ENCODE data around the gene TERT. TPM values are rescaled to one million over a fixed set of nuclear protein-coding genes. Genes with fewer than 3 reads are reported as not detected.

TERT gene
- total and polyA plus RNA-seq, 2 of the 13 experiments (the other 11 are each of a cell fraction or from before 2014, with no cell fraction given): 4.3 to 5.9 TPM

DNA sequence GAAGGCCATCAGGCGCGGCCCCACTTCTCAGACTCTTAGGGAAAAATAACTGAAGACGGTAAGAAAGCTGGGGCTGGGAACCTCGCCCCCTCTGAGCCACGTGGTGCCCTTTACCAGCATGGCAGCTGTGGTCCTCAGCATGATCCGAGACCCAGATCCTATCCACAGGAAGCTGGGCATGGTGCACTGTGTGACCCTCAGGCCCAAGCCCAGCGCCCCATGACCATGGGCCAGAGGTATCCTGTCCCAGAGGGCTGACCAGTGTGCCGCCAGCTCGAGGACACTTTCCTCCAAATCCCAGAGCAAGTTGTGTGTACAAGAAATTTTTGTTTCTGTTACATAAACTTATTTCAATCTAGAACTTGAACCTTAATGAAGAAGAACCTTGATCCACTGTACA is 28.1 kb downstream of the TERT start:
- ChIA-PET POLR2A (no interaction called here), CTCF (ENCODE audit: low intra/inter-chr PET ratio, low total read pairs) (no interaction called here)
- no peaks in the 10 kb centered on the region for H3K4me1 ChIP-seq (ENCODE audit: insufficient read depth, low read length)
- no peak for DNase-seq (ENCODE audit: low spot score)
- BruUV-seq (replicated peaks): no TSS peak
- H3K4me3 ChIP-seq (replicated peaks in 1 of 3; ENCODE audit: insufficient read depth in 1 of 3, low read depth in 2 of 3, low read length in 3 of 3): no peak overlapping the region
- no peaks in the 10 kb centered on the region for H3K9me3 ChIP-seq (ENCODE audit: low read length)
- no peaks in the 10 kb centered on the region for H4K20me1 ChIP-seq (ENCODE audit: insufficient read depth, low read length)
- peaks cover 1 to 11% of the 10 kb centered on the region in 2 experiments; a peak in 1 of 5 replicates for H3K27me3 ChIP-seq (ENCODE audit: control insufficient read depth in 1 of 2, insufficient read depth in 2 of 2, low read length in 2 of 2)
- no peak overlapping the region for H3K9ac ChIP-seq (ENCODE audit: insufficient read depth, low read depth, low read length)
- ATAC-seq: no peak
- H3K79me2 ChIP-seq (ENCODE audit: insufficient read depth, low read length): no peaks in the 10 kb centered on the region
- no peak overlapping the region for H3K27ac ChIP-seq (ENCODE audit: extremely low read length, insufficient read depth, low read length)
- no peak for FAIRE-seq
- H3K36me3 ChIP-seq (replicated peaks in 1 of 2; ENCODE audit: control insufficient read depth in 1 of 2, insufficient read depth in 2 of 2, low read length in 2 of 2): peaks cover 0 to 2% of the 10 kb centered on the region in 2 experiments; a peak in 1 of 5 replicates
- no peak overlapping the region for H3K4me2 ChIP-seq (ENCODE audit: low read depth, low read length)
- in situ Hi-C loops (cut with HindIII; ENCODE audit: extremely low pct_ligation_motif_present, low pct_unique_long_range_greater_than_20kb): no loop called here
- H2AFZ ChIP-seq (ENCODE audit: low read length): no peak overlapping the region
- 62% methylated on average over 8 of the region's 9 CpGs for WGBS (ENCODE audit: low lambda C conversion rate)
- intact Hi-C loops (cut with micrococcal nuclease; ENCODE audit: unreplicated experiment): no loop called here
- TF ChIP-seq ZNF326 (CRISPR knock-in tag; IDR thresholded peaks at IDR 0.05; ENCODE audit: borderline replicate concordance) (no peak), ZNF484 (CRISPR knock-in tag; IDR thresholded peaks at IDR 0.05; ENCODE audit: borderline replicate concordance, low read depth) (no peak), YEATS2 (CRISPR knock-in tag; IDR thresholded peaks at IDR 0.05; ENCODE audit: borderline replicate concordance) (no peak), ATM (IDR thresholded peaks at IDR 0.05; ENCODE audit: borderline replicate concordance) (no peak), PRPF4 (IDR thresholded peaks at IDR 0.05; ENCODE audit: low read depth, low read length, poor library complexity, severe bottlenecking) (no peak), ZBTB38 (CRISPR knock-in tag; IDR thresholded peaks at IDR 0.05) (no peak), PRDM15 (CRISPR knock-in tag; IDR thresholded peaks at IDR 0.05) (no peak), EHMT2 (IDR thresholded peaks at IDR 0.05; ENCODE audit: borderline replicate concordance, low read depth, low read length) (no peak)
- TF ChIP-seq, protein P1, sequence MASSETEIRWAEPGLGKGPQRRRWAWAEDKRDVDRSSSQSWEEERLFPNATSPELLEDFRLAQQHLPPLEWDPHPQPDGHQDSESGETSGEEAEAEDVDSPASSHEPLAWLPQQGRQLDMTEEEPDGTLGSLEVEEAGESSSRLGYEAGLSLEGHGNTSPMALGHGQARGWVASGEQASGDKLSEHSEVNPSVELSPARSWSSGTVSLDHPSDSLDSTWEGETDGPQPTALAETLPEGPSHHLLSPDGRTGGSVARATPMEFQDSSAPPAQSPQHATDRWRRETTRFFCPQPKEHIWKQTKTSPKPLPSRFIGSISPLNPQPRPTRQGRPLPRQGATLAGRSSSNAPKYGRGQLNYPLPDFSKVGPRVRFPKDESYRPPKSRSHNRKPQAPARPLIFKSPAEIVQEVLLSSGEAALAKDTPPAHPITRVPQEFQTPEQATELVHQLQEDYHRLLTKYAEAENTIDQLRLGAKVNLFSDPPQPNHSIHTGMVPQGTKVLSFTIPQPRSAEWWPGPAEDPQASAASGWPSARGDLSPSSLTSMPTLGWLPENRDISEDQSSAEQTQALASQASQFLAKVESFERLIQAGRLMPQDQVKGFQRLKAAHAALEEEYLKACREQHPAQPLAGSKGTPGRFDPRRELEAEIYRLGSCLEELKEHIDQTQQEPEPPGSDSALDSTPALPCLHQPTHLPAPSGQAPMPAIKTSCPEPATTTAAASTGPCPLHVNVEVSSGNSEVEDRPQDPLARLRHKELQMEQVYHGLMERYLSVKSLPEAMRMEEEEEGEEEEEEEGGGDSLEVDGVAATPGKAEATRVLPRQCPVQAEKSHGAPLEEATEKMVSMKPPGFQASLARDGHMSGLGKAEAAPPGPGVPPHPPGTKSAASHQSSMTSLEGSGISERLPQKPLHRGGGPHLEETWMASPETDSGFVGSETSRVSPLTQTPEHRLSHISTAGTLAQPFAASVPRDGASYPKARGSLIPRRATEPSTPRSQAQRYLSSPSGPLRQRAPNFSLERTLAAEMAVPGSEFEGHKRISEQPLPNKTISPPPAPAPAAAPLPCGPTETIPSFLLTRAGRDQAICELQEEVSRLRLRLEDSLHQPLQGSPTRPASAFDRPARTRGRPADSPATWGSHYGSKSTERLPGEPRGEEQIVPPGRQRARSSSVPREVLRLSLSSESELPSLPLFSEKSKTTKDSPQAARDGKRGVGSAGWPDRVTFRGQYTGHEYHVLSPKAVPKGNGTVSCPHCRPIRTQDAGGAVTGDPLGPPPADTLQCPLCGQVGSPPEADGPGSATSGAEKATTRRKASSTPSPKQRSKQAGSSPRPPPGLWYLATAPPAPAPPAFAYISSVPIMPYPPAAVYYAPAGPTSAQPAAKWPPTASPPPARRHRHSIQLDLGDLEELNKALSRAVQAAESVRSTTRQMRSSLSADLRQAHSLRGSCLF (CRISPR knock-in tag; IDR thresholded peaks at IDR 0.05; ENCODE audit: borderline replicate concordance): no peak
- TF ChIP-seq, protein P2, sequence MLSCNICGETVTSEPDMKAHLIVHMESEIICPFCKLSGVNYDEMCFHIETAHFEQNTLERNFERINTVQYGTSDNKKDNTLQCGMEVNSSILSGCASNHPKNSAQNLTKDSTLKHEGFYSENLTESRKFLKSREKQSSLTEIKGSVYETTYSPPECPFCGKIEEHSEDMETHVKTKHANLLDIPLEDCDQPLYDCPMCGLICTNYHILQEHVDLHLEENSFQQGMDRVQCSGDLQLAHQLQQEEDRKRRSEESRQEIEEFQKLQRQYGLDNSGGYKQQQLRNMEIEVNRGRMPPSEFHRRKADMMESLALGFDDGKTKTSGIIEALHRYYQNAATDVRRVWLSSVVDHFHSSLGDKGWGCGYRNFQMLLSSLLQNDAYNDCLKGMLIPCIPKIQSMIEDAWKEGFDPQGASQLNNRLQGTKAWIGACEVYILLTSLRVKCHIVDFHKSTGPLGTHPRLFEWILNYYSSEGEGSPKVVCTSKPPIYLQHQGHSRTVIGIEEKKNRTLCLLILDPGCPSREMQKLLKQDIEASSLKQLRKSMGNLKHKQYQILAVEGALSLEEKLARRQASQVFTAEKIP (CRISPR knock-in tag; IDR thresholded peaks at IDR 0.05; ENCODE audit: borderline replicate concordance): no peak

All from HepG2 (cell line).